ENCODE results near the gene USP50. TPM values are rescaled to one million over a fixed set of nuclear protein-coding genes. Genes with fewer than 3 reads are reported as not detected.

The USP50 gene
- total RNA-seq, 1 donor from 2014 or later: 2.0 TPM

DNA sequence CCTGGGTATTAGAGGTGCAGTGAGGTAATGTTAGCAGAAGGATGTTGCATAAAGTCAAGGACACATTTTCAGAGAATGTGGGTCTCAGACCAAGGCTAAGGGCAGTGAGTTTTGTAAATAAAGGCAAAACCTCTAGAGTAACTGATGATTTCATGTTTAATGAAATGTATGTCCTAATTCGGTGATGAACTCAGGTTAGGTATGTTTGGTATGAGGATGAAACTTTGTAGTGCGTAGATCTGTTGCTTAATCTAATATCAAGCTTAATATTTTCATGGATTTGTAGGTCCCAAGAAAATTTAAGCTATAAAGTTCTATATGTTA is 3.6 kb downstream of the USP50 start:
- DNase-seq (ENCODE audit: extremely low spot score, unreplicated experiment): no peak
- no peak overlapping the region for H3K27ac Mint-ChIP-seq (ENCODE audit: unreplicated experiment)
- H3K9me3 Mint-ChIP-seq (ENCODE audit: unreplicated experiment): no peaks in the 10 kb centered on the region
- H3K27me3 Mint-ChIP-seq (ENCODE audit: unreplicated experiment): peaks cover under 1% of the 10 kb centered on the region
- H3K36me3 Mint-ChIP-seq (ENCODE audit: unreplicated experiment): no peaks in the 10 kb centered on the region
- TF ChIP-seq, protein P1, sequence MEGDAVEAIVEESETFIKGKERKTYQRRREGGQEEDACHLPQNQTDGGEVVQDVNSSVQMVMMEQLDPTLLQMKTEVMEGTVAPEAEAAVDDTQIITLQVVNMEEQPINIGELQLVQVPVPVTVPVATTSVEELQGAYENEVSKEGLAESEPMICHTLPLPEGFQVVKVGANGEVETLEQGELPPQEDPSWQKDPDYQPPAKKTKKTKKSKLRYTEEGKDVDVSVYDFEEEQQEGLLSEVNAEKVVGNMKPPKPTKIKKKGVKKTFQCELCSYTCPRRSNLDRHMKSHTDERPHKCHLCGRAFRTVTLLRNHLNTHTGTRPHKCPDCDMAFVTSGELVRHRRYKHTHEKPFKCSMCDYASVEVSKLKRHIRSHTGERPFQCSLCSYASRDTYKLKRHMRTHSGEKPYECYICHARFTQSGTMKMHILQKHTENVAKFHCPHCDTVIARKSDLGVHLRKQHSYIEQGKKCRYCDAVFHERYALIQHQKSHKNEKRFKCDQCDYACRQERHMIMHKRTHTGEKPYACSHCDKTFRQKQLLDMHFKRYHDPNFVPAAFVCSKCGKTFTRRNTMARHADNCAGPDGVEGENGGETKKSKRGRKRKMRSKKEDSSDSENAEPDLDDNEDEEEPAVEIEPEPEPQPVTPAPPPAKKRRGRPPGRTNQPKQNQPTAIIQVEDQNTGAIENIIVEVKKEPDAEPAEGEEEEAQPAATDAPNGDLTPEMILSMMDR (IDR thresholded peaks at IDR 0.05): no peak
- H3K4me3 Mint-ChIP-seq (ENCODE audit: unreplicated experiment): no peak overlapping the region
- H3K4me1 Mint-ChIP-seq (ENCODE audit: unreplicated experiment): peaks cover 14% of the 10 kb centered on the region

GRCh38 chr15:50531766-50532165 is 14.7 kb downstream of the USP50 start:
- TF ChIP-seq, protein P1 (IDR thresholded peaks at IDR 0.05): no peak
- Mint-ChIP-seq H3K27me3 (ENCODE audit: unreplicated experiment) (no peaks in the 10 kb centered on the region), H3K9me3 (ENCODE audit: unreplicated experiment) (no peaks in the 10 kb centered on the region), H3K36me3 (ENCODE audit: unreplicated experiment) (no peaks in the 10 kb centered on the region), H3K4me3 (ENCODE audit: unreplicated experiment) (no peak overlapping the region), H3K4me1 (ENCODE audit: unreplicated experiment) (peaks cover 9% of the 10 kb centered on the region), H3K27ac (ENCODE audit: unreplicated experiment) (no peak overlapping the region)
- no peak for DNase-seq (ENCODE audit: extremely low spot score, unreplicated experiment)

DNA sequence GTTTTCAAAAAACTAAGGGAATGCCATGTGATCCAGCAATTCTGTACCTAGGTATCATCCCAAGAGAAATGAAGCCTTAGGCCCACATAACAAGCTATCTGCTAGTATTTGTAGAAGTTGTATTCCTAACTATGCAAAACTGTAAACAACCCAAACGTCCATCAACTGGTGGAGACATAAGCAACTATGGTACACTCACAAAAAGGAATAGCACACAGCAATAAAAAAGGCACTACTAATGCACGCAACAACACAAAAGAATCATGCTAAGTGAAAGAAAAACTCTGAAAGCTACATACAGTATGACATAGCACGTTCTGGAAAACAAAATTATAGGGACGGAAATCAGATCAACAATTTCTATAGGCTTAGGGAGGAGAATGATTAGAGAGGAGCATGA is 15.3 kb downstream of the USP50 start:
- H3K9me3 Mint-ChIP-seq (ENCODE audit: unreplicated experiment): no peaks in the 10 kb centered on the region
- no peak overlapping the region for H3K27ac Mint-ChIP-seq (ENCODE audit: unreplicated experiment)
- H3K4me1 Mint-ChIP-seq (ENCODE audit: unreplicated experiment): peaks cover 9% of the 10 kb centered on the region
- no peaks in the 10 kb centered on the region for H3K27me3 Mint-ChIP-seq (ENCODE audit: unreplicated experiment)
- TF ChIP-seq, protein P1 (IDR thresholded peaks at IDR 0.05): no peak
- DNase-seq (ENCODE audit: extremely low spot score, unreplicated experiment): no peak
- H3K36me3 Mint-ChIP-seq (ENCODE audit: unreplicated experiment): no peaks in the 10 kb centered on the region
- no peak overlapping the region for H3K4me3 Mint-ChIP-seq (ENCODE audit: unreplicated experiment)

DNA sequence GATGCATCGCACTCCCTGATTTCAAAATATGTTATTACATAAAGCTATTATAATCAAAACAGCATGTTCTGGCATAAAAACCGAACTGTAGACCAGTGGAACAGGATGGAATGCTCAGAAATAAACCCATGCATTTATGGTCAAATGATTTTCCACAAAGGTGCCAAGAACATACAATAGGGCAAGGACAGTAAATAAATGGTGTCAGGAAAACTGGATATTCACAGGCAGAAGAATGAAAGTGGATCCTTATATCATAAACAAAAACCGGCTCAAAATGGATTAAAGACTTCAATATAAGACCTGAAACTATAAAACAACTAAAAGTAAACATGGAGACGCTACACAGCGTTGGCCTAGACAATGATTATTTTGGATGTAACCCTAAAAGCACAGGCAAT is 22.6 kb downstream of the USP50 start:
- no peak for DNase-seq (ENCODE audit: extremely low spot score, unreplicated experiment)
- H3K27me3 Mint-ChIP-seq (ENCODE audit: unreplicated experiment): no peaks in the 10 kb centered on the region

DNA sequence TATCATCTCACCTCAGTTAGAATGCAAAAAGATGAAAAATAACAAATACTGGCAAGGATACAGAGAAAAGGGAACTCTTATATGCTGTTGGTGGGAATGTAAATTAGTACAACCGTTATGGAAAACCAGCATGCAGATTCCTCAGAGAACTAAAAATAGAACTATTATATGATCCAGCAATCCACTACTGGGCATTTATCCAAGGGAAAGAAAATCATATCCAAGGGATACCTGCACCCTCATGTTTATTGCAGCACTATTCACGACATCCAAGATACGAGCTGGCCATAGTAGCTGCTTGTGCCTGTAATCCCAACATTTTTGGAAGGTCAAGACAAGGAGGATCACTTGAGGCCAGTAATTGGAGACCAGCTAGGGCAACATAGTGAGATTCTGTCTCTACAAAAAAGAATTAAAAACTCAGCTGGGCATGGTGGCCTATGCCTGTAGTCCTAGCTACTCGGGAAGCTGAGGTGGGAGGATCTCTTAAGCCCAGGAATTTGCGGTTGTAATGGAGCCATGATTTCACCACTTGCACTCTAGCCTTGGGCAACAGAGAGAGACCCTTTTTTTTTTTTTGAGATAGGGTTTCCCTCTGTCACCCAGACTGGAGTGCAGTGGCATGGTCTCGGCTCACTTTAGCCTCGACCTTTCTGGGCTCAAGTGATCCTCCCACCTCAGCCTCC is 26.6 kb downstream of the USP50 start:
- Mint-ChIP-seq H3K27ac (ENCODE audit: unreplicated experiment) (no peak overlapping the region), H3K27me3 (ENCODE audit: unreplicated experiment) (no peaks in the 10 kb centered on the region)

More for the DNA sequence above, 22.6 kb downstream of the USP50 start:
- H3K36me3 Mint-ChIP-seq (ENCODE audit: unreplicated experiment): no peaks in the 10 kb centered on the region
- H3K4me1 Mint-ChIP-seq (ENCODE audit: unreplicated experiment): peaks cover 6% of the 10 kb centered on the region
- H3K9me3 Mint-ChIP-seq (ENCODE audit: unreplicated experiment): no peaks in the 10 kb centered on the region
- H3K27ac Mint-ChIP-seq (ENCODE audit: unreplicated experiment): no peak overlapping the region
- no peak overlapping the region for H3K4me3 Mint-ChIP-seq (ENCODE audit: unreplicated experiment)
- TF ChIP-seq, protein P1 (IDR thresholded peaks at IDR 0.05): no peak

More for the DNA sequence above, 26.6 kb downstream of the USP50 start:
- Mint-ChIP-seq H3K9me3 (ENCODE audit: unreplicated experiment) (no peaks in the 10 kb centered on the region), H3K36me3 (ENCODE audit: unreplicated experiment) (peaks cover 6% of the 10 kb centered on the region), H3K4me3 (ENCODE audit: unreplicated experiment) (no peak overlapping the region), H3K4me1 (ENCODE audit: unreplicated experiment) (peaks cover 6% of the 10 kb centered on the region)
- TF ChIP-seq, protein P1 (IDR thresholded peaks at IDR 0.05): no peak
- DNase-seq (ENCODE audit: extremely low spot score, unreplicated experiment): no peak
